GM18517 (cell line): Measurements from ENCODE around the gene EYA2.
"Not testable (repeated sequence)": the region's sequence is repeated elsewhere in the genome, so short reads cannot be mapped to it uniquely, and the experiment has no call there.

ENCODE experiments used
- ATAC-seq: cut with Tn5 transposase; IDR thresholded peaks from one replicate; pipeline ENCODE4 v1.9.1; 2021; ENCODE audit warnings: mild to moderate bottlenecking, moderate library complexity; ENCODE audit not compliant: unreplicated experiment

The EYA2 gene

GRCh38 chr20:46929902-46930301 is 35.3 kb downstream of the EYA2 start:
- ATAC-seq: no peak

GRCh38 chr20:46930640-46931339 is 36.1 kb downstream of the EYA2 start:
- ATAC-seq: no peak

GRCh38 chr20:46931699-46932098 is 37.1 kb downstream of the EYA2 start:
- ATAC-seq: no peak

GRCh38 chr20:46932439-46932838 is 37.8 kb downstream of the EYA2 start:
- not testable (repeated sequence) for ATAC-seq

GRCh38 chr20:46933150-46933549 is 38.5 kb downstream of the EYA2 start:
- ATAC-seq: no peak

GRCh38 chr20:46934746-46935287 is 40.2 kb downstream of the EYA2 start:
- ATAC-seq: no peak

GRCh38 chr20:46935394-46936017 is 40.9 kb downstream of the EYA2 start:
- no peak for ATAC-seq

- no peak for ATAC-seq
Measured at GRCh38 chr20:46936415-46937156, 41.9 kb downstream of the EYA2 start.

- ATAC-seq: no peak
Measured at GRCh38 chr20:46937157-46937523, 42.5 kb downstream of the EYA2 start.

- no peak for ATAC-seq
Measured at GRCh38 chr20:46937533-46938226, 43.0 kb downstream of the EYA2 start.

- ATAC-seq: no peak
Measured at GRCh38 chr20:46938434-46938833, 43.8 kb downstream of the EYA2 start.

- no peak for ATAC-seq
Measured at GRCh38 chr20:46939031-46939965, 44.7 kb downstream of the EYA2 start.

- no peak for ATAC-seq
Measured at GRCh38 chr20:46940616-46941015, 46.0 kb downstream of the EYA2 start.

GRCh38 chr20:46941404-46941803 is 46.8 kb downstream of the EYA2 start:
- no peak for ATAC-seq

GRCh38 chr20:46943861-46944591 is 49.4 kb downstream of the EYA2 start:
- ATAC-seq: no peak

- no peak for ATAC-seq
Measured at GRCh38 chr20:46945465-46945864, 50.8 kb downstream of the EYA2 start.

- no peak for ATAC-seq
Measured at GRCh38 chr20:46946181-46946624, 51.6 kb downstream of the EYA2 start.

- ATAC-seq: no peak
Measured at GRCh38 chr20:46946796-46947195, 52.2 kb downstream of the EYA2 start.

GRCh38 chr20:46948081-46948480 is 53.4 kb downstream of the EYA2 start:
- no peak for ATAC-seq
